K562 (cell line): ENCODE results near the gene SOST.
"Not testable (repeated sequence)": the region's sequence is repeated elsewhere in the genome, so short reads cannot be mapped to it uniquely, and the experiment has no call there.

Source experiments
- BRCA1 ChIP-seq, 2 experiments: fragments of 450-650 bp in 1 of 2; sonication (generic) in 1 of 2; formaldehyde crosslinking in 1 of 2; IDR thresholded peaks; 2 replicates each; pipeline versions ENCODE4 v1.5.0 to v1.6.1; 2017 to 2020; ENCODE audit warnings: mild to moderate bottlenecking in 1 of 2, missing genetic modification reagents in 1 of 2
- ZNF263 ChIP-seq: sonication (generic); formaldehyde crosslinking; IDR thresholded peaks from 2 replicates; pipeline ENCODE4 v1.8.0; 2022; ENCODE audit warnings: mild to moderate bottlenecking, missing genetic modification reagents, borderline replicate concordance

DNA sequence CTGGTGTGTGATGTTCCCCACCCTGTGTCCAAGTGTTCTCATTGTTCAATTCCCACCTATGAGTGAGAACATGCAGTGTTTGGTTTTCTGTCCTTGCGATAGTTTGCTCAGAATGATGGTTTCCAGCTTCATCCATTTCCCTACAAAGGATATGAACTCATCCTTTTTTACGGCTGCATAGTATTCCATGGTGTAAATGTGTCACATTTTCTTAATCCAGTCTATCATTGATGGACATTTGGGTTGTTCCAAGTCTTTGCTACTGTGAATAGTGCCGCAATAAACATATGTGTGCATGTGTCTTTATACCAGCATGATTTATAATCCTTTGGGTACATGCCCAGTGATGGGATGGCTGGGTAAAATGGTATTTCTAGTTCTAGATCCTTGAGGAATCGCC lies 34.1 kb upstream of the SOST start:
- not testable (repeated sequence) for TF ChIP-seq ZNF263; BRCA1 (IDR thresholded peaks at IDR 0.05); BRCA1 (CRISPR knock-in tag; IDR thresholded peaks at IDR 0.05)
